NCI-H2196 (cell line): ENCODE data around the gene TUBA1A.
"Not testable (repeated sequence)": the region's sequence is repeated elsewhere in the genome, so short reads cannot be mapped to it uniquely, and the experiment has no call there.

Experiments used
- DNase-seq: peaks from one replicate; lab custom pipeline; 2025; ENCODE audit not compliant: unreplicated experiment; lab: John Stamatoyannopoulos, UW

Gene TUBA1A

GRCh38 chr12:49160399-49160798 is 28.5 kb downstream of the TUBA1A start:
- no peak for DNase-seq

- DNase-seq: no peak
These were observed 34.7 kb downstream of the TUBA1A start for GRCh38 chr12:49154221-49154620.

DNA sequence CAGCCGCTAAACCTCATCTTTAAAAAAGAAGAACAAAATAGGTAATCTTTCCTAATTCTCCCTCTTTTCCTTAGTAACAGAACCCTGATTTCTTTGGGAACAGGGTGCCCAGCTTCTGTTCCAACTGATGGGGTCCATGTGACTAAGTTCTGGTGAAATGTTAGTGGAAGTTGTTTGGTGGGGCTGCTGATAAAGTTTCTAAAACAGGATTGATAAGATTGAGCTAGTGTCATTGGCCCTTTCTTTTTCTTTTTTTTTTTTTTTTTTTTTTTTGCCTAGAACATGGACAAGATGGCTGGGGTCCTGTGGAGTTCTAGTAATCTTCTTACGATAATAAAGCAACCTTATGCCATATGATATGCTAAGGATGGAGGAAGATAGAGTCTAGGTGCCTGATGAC is 41.5 kb downstream of the TUBA1A start:
- DNase-seq: no peak

DNA sequence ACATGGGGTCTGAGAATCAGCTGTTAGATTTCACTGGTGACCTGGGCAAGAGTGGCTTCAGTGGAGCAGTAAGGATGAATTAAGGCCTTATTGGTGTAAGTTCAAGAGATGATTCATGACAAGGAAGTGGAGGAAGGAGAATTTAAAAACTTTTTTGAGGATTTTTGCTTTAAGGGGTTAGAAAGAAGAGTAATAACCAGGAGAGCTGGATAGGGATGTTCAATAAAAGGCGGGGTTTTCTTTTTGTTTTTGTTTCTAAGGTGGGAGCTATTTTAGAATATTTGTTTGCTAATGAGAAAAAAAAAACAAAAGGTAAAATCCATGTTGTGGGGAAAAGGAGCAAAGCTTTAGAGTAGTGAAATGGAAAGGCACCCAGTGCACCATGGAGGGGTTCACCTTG is 42.5 kb downstream of the TUBA1A start:
- DNase-seq: no peak

DNA sequence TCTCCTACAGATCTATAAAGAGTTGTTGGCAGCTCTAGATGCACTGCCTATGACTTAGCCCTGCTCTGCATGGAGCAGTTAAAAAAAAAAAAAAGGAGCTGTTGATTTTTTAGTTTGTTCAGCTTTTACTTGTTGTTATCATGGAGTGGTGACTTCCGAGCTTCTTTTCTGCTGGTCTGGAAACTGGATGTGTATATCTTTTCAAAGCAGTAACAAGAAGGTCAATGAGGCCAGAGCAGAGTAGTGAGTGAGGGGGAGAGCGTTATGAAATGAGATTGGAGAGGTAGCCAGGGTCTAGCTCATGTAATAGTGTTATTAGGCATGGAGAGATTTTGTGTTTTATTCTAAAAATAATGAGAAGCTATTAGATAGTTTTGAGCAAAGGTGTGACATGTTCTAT is 44.5 kb downstream of the TUBA1A start:
- DNase-seq: no peak

GRCh38 chr12:49138999-49139398 is 49.9 kb downstream of the TUBA1A start:
- no peak for DNase-seq

DNA sequence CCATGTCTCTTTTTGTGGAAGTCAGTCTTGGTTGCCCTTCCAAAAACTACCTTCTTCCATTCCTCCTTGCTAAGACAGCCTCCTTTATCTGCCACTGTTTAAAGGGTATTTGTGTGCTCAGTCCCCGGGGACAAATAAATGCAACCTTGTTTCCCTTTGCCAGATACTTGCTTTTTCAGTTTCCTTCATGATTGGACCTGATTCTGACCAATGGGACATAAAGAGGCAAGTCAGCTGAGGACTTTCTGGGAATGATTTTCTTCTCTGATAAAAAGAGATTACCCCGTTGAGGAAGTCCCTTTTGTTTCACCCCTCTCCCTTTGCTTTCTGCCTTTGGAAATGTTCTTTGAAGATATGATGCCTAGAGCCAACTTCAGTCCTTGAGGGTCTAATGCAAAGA is 50.3 kb downstream of the TUBA1A start:
- no peak for DNase-seq

DNA sequence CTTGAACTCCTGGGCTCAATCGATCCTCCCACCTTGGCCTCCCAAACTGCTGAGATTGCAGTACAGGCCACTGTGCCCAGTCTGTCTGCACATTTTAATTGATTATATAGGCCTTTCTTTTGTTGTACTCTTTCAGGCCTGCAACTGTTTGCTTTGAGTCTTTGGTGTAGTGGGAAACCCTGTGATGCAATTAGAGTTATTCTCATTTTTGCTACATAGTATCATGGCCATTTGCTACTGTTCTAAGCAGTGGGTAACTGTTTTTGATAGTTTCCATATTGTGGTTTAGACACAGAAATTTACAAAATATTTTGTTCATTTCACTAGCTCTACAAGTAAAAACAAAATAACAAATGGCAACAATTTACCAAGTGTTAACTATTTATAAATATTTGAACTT is 51.4 kb downstream of the TUBA1A start:
- DNase-seq: no peak

GRCh38 chr12:49136997-49137396 is 51.9 kb downstream of the TUBA1A start:
- not testable (repeated sequence) for DNase-seq
